ENCODE results near the gene CYP3A5.

The CYP3A5 gene

GRCh38 chr7:99621271-99621670 is 58.5 kb downstream of the CYP3A5 start:
- no peak for TF ChIP-seq EP300 (IDR thresholded peaks at IDR 0.05; ENCODE audit: borderline replicate concordance)
- no peak for TF ChIP-seq USF1 (IDR thresholded peaks at IDR 0.05)
- TF ChIP-seq CREB1 (IDR thresholded peaks at IDR 0.05; ENCODE audit: low read depth): no peak
- no peak for TF ChIP-seq TCF12 (IDR thresholded peaks at IDR 0.05; ENCODE audit: low read depth)
- TF ChIP-seq EGR1 (IDR thresholded peaks at IDR 0.05): no peak
- no peak for TF ChIP-seq TEAD4 (IDR thresholded peaks at IDR 0.05)
- no peak for TF ChIP-seq MAX (IDR thresholded peaks at IDR 0.05)
- TF ChIP-seq CEBPB (IDR thresholded peaks at IDR 0.05): no peak

GRCh38 chr7:99619571-99620130 is 60.1 kb downstream of the CYP3A5 start:
- TF ChIP-seq TAF1 (IDR thresholded peaks at IDR 0.05; ENCODE audit: low read depth) (no peak), RAD21 (IDR thresholded peaks at IDR 0.05; ENCODE audit: low read depth) (no peak), YY1 (IDR thresholded peaks at IDR 0.05; ENCODE audit: low read depth) (no peak)

- TF ChIP-seq EP300 (IDR thresholded peaks at IDR 0.05; ENCODE audit: borderline replicate concordance) (no peak), TCF12 (IDR thresholded peaks at IDR 0.05; ENCODE audit: low read depth) (no peak), EGR1 (IDR thresholded peaks at IDR 0.05) (no peak), REST (IDR thresholded peaks at IDR 0.05; ENCODE audit: low read depth) (no peak), CEBPB (IDR thresholded peaks at IDR 0.05) (no peak), TEAD4 (IDR thresholded peaks at IDR 0.05) (no peak), USF1 (IDR thresholded peaks at IDR 0.05) (no peak), MAX (IDR thresholded peaks at IDR 0.05) (no peak), ZBTB7A (IDR thresholded peaks at IDR 0.05; ENCODE audit: low read depth) (no peak), FOXM1 (IDR thresholded peaks at IDR 0.05; ENCODE audit: borderline replicate concordance, low read depth) (no peak), RAD21 (IDR thresholded peaks at IDR 0.05; ENCODE audit: low read depth) (no peak), TAF1 (IDR thresholded peaks at IDR 0.05; ENCODE audit: low read depth) (no peak), NFIC (IDR thresholded peaks at IDR 0.05) (no peak), YY1 (IDR thresholded peaks at IDR 0.05; ENCODE audit: low read depth) (no peak), CREB1 (IDR thresholded peaks at IDR 0.05; ENCODE audit: low read depth) (no peak)
These were observed 61.1 kb downstream of the CYP3A5 start for GRCh38 chr7:99618726-99619125.

- TF ChIP-seq TCF12 (IDR thresholded peaks at IDR 0.05; ENCODE audit: low read depth) (no peak), TAF1 (IDR thresholded peaks at IDR 0.05; ENCODE audit: low read depth) (no peak), MAX (IDR thresholded peaks at IDR 0.05) (no peak), USF1 (IDR thresholded peaks at IDR 0.05) (no peak), NFIC (IDR thresholded peaks at IDR 0.05) (no peak), CEBPB (IDR thresholded peaks at IDR 0.05) (no peak), YY1 (IDR thresholded peaks at IDR 0.05; ENCODE audit: low read depth) (no peak), REST (IDR thresholded peaks at IDR 0.05; ENCODE audit: low read depth) (no peak), CREB1 (IDR thresholded peaks at IDR 0.05; ENCODE audit: low read depth) (no peak), TEAD4 (IDR thresholded peaks at IDR 0.05) (no peak), ZBTB7A (IDR thresholded peaks at IDR 0.05; ENCODE audit: low read depth) (no peak), FOXM1 (IDR thresholded peaks at IDR 0.05; ENCODE audit: borderline replicate concordance, low read depth) (no peak), EGR1 (IDR thresholded peaks at IDR 0.05) (no peak), RAD21 (IDR thresholded peaks at IDR 0.05; ENCODE audit: low read depth) (no peak), EP300 (IDR thresholded peaks at IDR 0.05; ENCODE audit: borderline replicate concordance) (no peak)
These were observed 62.5 kb downstream of the CYP3A5 start for GRCh38 chr7:99617192-99617781.

All from Ishikawa (cell line).